Body of pancreas (tissue), 4 donors: ENCODE measurements around the gene EDN2.

Source experiments
- POLR2A ChIP-seq, 3 donors: fragments of 450-650 bp; IDR thresholded peaks; one replicate each; pipeline ENCODE4 v1.6.1; 2016; ENCODE audit warnings: antibody characterized with exemption in 3 of 3, mild to moderate bottlenecking in 2 of 3
- TF ChIP-seq, protein P1 (sequence below), 7 experiments: fragments of 450-650 bp in 4 of 7; fragments of 200-600 bp in 3 of 7; sonication (generic) in 3 of 7; IDR thresholded peaks; one replicate each; pipeline ENCODE4 v1.5.1; 2016 to 2019; ENCODE audit warnings: antibody characterized with exemption in 7 of 7

DNA sequence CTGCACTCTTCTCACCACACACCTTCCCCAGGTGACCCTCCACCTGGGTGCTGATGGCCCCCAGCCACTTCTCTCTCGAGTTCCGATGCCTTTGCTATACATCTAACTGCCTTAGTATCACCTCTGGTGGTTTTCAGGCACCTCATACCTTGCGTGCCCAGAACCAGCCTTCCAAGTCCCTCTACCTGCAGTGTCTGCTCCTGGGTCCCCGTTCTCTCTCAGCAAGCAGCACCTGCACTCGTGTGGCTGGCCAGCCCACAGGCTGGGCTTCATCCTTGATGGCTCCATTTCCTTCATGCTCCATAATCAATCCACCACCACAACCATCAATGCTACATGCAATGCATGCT, 49.2 kb upstream of the EDN2 start:
- TF ChIP-seq, protein P1, sequence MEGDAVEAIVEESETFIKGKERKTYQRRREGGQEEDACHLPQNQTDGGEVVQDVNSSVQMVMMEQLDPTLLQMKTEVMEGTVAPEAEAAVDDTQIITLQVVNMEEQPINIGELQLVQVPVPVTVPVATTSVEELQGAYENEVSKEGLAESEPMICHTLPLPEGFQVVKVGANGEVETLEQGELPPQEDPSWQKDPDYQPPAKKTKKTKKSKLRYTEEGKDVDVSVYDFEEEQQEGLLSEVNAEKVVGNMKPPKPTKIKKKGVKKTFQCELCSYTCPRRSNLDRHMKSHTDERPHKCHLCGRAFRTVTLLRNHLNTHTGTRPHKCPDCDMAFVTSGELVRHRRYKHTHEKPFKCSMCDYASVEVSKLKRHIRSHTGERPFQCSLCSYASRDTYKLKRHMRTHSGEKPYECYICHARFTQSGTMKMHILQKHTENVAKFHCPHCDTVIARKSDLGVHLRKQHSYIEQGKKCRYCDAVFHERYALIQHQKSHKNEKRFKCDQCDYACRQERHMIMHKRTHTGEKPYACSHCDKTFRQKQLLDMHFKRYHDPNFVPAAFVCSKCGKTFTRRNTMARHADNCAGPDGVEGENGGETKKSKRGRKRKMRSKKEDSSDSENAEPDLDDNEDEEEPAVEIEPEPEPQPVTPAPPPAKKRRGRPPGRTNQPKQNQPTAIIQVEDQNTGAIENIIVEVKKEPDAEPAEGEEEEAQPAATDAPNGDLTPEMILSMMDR (IDR thresholded peaks at IDR 0.05): no peak
- no peak for TF ChIP-seq POLR2A (IDR thresholded peaks at IDR 0.05)
